Progenitor cell of endocrine pancreas (in vitro differentiated cells): ENCODE data around the gene CELSR1. TPM values are rescaled to one million over a fixed set of nuclear protein-coding genes. Genes with fewer than 3 reads are reported as not detected.

Experiments used
- DNase-seq: peaks from one replicate; pipeline ENCODE4 v3.0.0; 2021; ENCODE audit warnings: low spot score; ENCODE audit not compliant: unreplicated experiment
- H3K27ac Mint-ChIP-seq: 2 replicates; pipeline ENCODE4 v1.8.0; 2021; ENCODE audit warnings: mild to moderate bottlenecking, moderate library complexity, mixed read lengths
- H3K27me3 Mint-ChIP-seq: 2 replicates; pipeline ENCODE4 v1.8.0; 2021; ENCODE audit warnings: mixed read lengths
- H3K36me3 Mint-ChIP-seq: 2 replicates; pipeline ENCODE4 v1.8.0; 2022; ENCODE audit warnings: mixed read lengths; ENCODE audit not compliant: insufficient read depth
- H3K4me1 Mint-ChIP-seq: 2 replicates; pipeline ENCODE4 v1.8.0; 2021; ENCODE audit warnings: low read depth, mixed read lengths
- H3K4me3 Mint-ChIP-seq: 2 replicates; pipeline ENCODE4 v1.8.0; 2021; ENCODE audit warnings: low read depth, mild to moderate bottlenecking, moderate library complexity, mixed read lengths
- H3K9me3 Mint-ChIP-seq: 2 replicates; pipeline ENCODE4 v1.8.0; 2021; ENCODE audit warnings: low read depth, mixed read lengths
- CTCF ChIP-seq: fragments of 200-600 bp; sonication (generic); IDR thresholded peaks from one replicate; pipeline ENCODE4 v1.5.0; 2021; ENCODE audit warnings: antibody characterized with exemption, mild to moderate bottlenecking; ENCODE audit not compliant: unreplicated experiment
- total RNA-seq: library from RNA; stranded (reverse); gene quantifications from 2 replicates; pipeline ENCODE4 v1.2.1, GENCODE V29; 2021

Gene CELSR1
- total RNA-seq, 1 donor from 2014 or later: 20.9 TPM

GRCh38 chr22:46366801-46367706 is 170.4 kb downstream of the CELSR1 start:
- H3K4me1 Mint-ChIP-seq: peaks cover 14% of the 10 kb centered on the region
- H3K9me3 Mint-ChIP-seq: no peaks in the 10 kb centered on the region
- H3K27ac Mint-ChIP-seq: no peak overlapping the region
- H3K4me3 Mint-ChIP-seq: no peak overlapping the region
- H3K27me3 Mint-ChIP-seq: no peaks in the 10 kb centered on the region
- H3K36me3 Mint-ChIP-seq: peaks cover 2% of the 10 kb centered on the region
- TF ChIP-seq CTCF: no peak
- DNase-seq: no peak

GRCh38 chr22:46366327-46366731 is 171.1 kb downstream of the CELSR1 start:
- peaks cover 12% of the 10 kb centered on the region for H3K4me1 Mint-ChIP-seq
- H3K36me3 Mint-ChIP-seq: peaks cover 4% of the 10 kb centered on the region
- H3K9me3 Mint-ChIP-seq: no peaks in the 10 kb centered on the region
- no peak for TF ChIP-seq CTCF
- H3K27ac Mint-ChIP-seq: no peak overlapping the region
- no peaks in the 10 kb centered on the region for H3K27me3 Mint-ChIP-seq
- no peak for DNase-seq
- no peak overlapping the region for H3K4me3 Mint-ChIP-seq

- Mint-ChIP-seq H3K36me3 (peaks cover 10% of the 10 kb centered on the region), H3K27me3 (no peaks in the 10 kb centered on the region), H3K27ac (no peak overlapping the region), H3K9me3 (no peaks in the 10 kb centered on the region), H3K4me1 (peaks cover 4% of the 10 kb centered on the region), H3K4me3 (no peak overlapping the region)
- DNase-seq: no peak
- TF ChIP-seq CTCF: no peak
These were observed 172.2 kb downstream of the CELSR1 start for GRCh38 chr22:46365166-46365624.

- Mint-ChIP-seq H3K27me3 (no peaks in the 10 kb centered on the region), H3K9me3 (no peaks in the 10 kb centered on the region), H3K4me3 (no peak overlapping the region), H3K36me3 (peaks cover 10% of the 10 kb centered on the region), H3K4me1 (peaks cover 3% of the 10 kb centered on the region), H3K27ac (no peak overlapping the region)
- no peak for TF ChIP-seq CTCF
- no peak for DNase-seq
These were observed 172.9 kb downstream of the CELSR1 start for GRCh38 chr22:46364341-46365165.

GRCh38 chr22:46363611-46364321 is 173.7 kb downstream of the CELSR1 start:
- no peak overlapping the region for H3K4me3 Mint-ChIP-seq
- no peak for DNase-seq
- peaks cover 3% of the 10 kb centered on the region for H3K4me1 Mint-ChIP-seq
- H3K36me3 Mint-ChIP-seq: peaks cover 10% of the 10 kb centered on the region
- TF ChIP-seq CTCF: no peak
- no peaks in the 10 kb centered on the region for H3K9me3 Mint-ChIP-seq
- H3K27ac Mint-ChIP-seq: no peak overlapping the region
- no peaks in the 10 kb centered on the region for H3K27me3 Mint-ChIP-seq
